ENCODE measurements around the gene JAK3. TPM values are rescaled to one million over a fixed set of nuclear protein-coding genes. Genes with fewer than 3 reads are reported as not detected.
A peak's percentile ranks its signal among the peaks of the same experiment; 100 is the strongest.

Gene JAK3
- polyA plus RNA-seq, 2 donors = 1.5 to 2.5 TPM

- no peak overlapping the region for H3K4me3 ChIP-seq (ENCODE audit: low read depth in 1 of 2, low read length in 2 of 2)
- no peaks in the 10 kb centered on the region for H3K9me3 ChIP-seq (ENCODE audit: control insufficient read depth in 2 of 2, insufficient read depth in 1 of 2, low read depth in 1 of 2, low read length in 1 of 2)
- H3K36me3 ChIP-seq (ENCODE audit: control insufficient read depth in 2 of 2, insufficient read depth in 2 of 2, low read length in 1 of 2) = no peaks in the 10 kb centered on the region
- H3K27ac ChIP-seq (ENCODE audit: low read depth in 2 of 2, low read length in 1 of 2) = no peak overlapping the region
- H3K27me3 ChIP-seq (ENCODE audit: control insufficient read depth in 1 of 2, insufficient read depth in 2 of 2, low read length in 2 of 2) = peaks cover 0 to 3% of the 10 kb centered on the region in 2 donors
- peaks cover 6 to 8% of the 10 kb centered on the region in 2 donors for H3K4me1 ChIP-seq (ENCODE audit: control insufficient read depth in 2 of 2, insufficient read depth in 2 of 2, low read length in 1 of 2)
- 78 to 89% methylated on average over 16 of the region's 16 CpGs for WGBS, 2 donors
Measured at GRCh38 chr19:17877696-17878095, 29.9 kb upstream of the JAK3 start.

GRCh38 chr19:17874758-17875135 lies 27.0 kb upstream of the JAK3 start:
- no peaks in the 10 kb centered on the region for H3K9me3 ChIP-seq (ENCODE audit: control insufficient read depth in 2 of 2, insufficient read depth in 1 of 2, low read depth in 1 of 2, low read length in 1 of 2)
- peaks cover 9 to 12% of the 10 kb centered on the region in 2 donors for H3K4me1 ChIP-seq (ENCODE audit: control insufficient read depth in 2 of 2, insufficient read depth in 2 of 2, low read length in 1 of 2)
- no peak overlapping the region for H3K4me3 ChIP-seq (ENCODE audit: low read depth in 1 of 2, low read length in 2 of 2)
- WGBS, 2 donors = 80 to 82% methylated on average over 9 of the region's 9 CpGs
- H3K27me3 ChIP-seq (ENCODE audit: control insufficient read depth in 1 of 2, insufficient read depth in 2 of 2, low read length in 2 of 2) = peaks cover 4 to 14% of the 10 kb centered on the region in 2 donors
- H3K27ac ChIP-seq (ENCODE audit: low read depth in 2 of 2, low read length in 1 of 2) = no peak overlapping the region
- no peaks in the 10 kb centered on the region for H3K36me3 ChIP-seq (ENCODE audit: control insufficient read depth in 2 of 2, insufficient read depth in 2 of 2, low read length in 1 of 2)

GRCh38 chr19:17873786-17874757 lies 26.3 kb upstream of the JAK3 start:
- Histone ChIP-seq H3K4me1 (ENCODE audit: control insufficient read depth in 2 of 2, insufficient read depth in 2 of 2, low read length in 1 of 2) (peaks cover 9 to 12% of the 10 kb centered on the region in 2 donors), H3K36me3 (ENCODE audit: control insufficient read depth in 2 of 2, insufficient read depth in 2 of 2, low read length in 1 of 2) (no peaks in the 10 kb centered on the region), H3K27ac (ENCODE audit: low read depth in 2 of 2, low read length in 1 of 2) (no peak overlapping the region), H3K27me3 (ENCODE audit: control insufficient read depth in 1 of 2, insufficient read depth in 2 of 2, low read length in 2 of 2) (peaks cover 4 to 14% of the 10 kb centered on the region in 2 donors), H3K9me3 (ENCODE audit: control insufficient read depth in 2 of 2, insufficient read depth in 1 of 2, low read depth in 1 of 2, low read length in 1 of 2) (no peaks in the 10 kb centered on the region), H3K4me3 (ENCODE audit: low read depth in 1 of 2, low read length in 2 of 2) (peak overlapping the region in 1 of 2 donors; percentile 25)
- WGBS, 2 donors = 8 to 9% methylated on average over 56 to 63 of the region's 63 CpGs

- 5 to 7% methylated on average over 49 to 61 of the region's 61 CpGs for WGBS, 2 donors
- Histone ChIP-seq H3K27ac (ENCODE audit: low read depth in 2 of 2, low read length in 1 of 2) (no peak overlapping the region), H3K27me3 (ENCODE audit: control insufficient read depth in 1 of 2, insufficient read depth in 2 of 2, low read length in 2 of 2) (peaks cover 4 to 14% of the 10 kb centered on the region in 2 donors), H3K4me3 (ENCODE audit: low read depth in 1 of 2, low read length in 2 of 2) (peak overlapping the region; percentile 5 to 10), H3K9me3 (ENCODE audit: control insufficient read depth in 2 of 2, insufficient read depth in 1 of 2, low read depth in 1 of 2, low read length in 1 of 2) (no peaks in the 10 kb centered on the region), H3K4me1 (ENCODE audit: control insufficient read depth in 2 of 2, insufficient read depth in 2 of 2, low read length in 1 of 2) (peaks cover 9 to 12% of the 10 kb centered on the region in 2 donors), H3K36me3 (ENCODE audit: control insufficient read depth in 2 of 2, insufficient read depth in 2 of 2, low read length in 1 of 2) (no peaks in the 10 kb centered on the region)
Measured at GRCh38 chr19:17872251-17873001, 24.6 kb upstream of the JAK3 start.

DNA sequence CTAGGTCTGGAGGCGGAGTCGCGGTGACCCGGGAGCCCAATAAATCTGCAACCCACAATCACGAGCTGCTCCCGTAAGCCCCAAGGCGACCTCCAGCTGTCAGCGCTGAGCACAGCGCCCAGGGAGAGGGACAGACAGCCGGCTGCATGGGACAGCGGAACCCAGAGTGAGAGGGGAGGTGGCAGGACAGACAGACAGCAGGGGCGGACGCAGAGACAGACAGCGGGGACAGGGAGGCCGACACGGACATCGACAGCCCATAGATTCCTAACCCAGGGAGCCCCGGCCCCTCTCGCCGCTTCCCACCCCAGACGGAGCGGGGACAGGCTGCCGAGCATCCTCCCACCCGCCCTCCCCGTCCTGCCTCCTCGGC lies 24.1 kb upstream of the JAK3 start, which contains the start of gene SLC5A5:
SLC5A5 (plus strand) TSS at position 68 of the 373 bp plus-strand sequence. CDS start 375 bp downstream, outside the sequence.
- WGBS, 2 donors = 3 to 6% methylated on average over 23 to 26 of the region's 26 CpGs
- Histone ChIP-seq H3K27me3 (ENCODE audit: control insufficient read depth in 1 of 2, insufficient read depth in 2 of 2, low read length in 2 of 2) (peaks cover 4 to 14% of the 10 kb centered on the region in 2 donors), H3K4me3 (ENCODE audit: low read depth in 1 of 2, low read length in 2 of 2) (peak within 1 kb of the TSS; percentile 5 to 10)

DNA sequence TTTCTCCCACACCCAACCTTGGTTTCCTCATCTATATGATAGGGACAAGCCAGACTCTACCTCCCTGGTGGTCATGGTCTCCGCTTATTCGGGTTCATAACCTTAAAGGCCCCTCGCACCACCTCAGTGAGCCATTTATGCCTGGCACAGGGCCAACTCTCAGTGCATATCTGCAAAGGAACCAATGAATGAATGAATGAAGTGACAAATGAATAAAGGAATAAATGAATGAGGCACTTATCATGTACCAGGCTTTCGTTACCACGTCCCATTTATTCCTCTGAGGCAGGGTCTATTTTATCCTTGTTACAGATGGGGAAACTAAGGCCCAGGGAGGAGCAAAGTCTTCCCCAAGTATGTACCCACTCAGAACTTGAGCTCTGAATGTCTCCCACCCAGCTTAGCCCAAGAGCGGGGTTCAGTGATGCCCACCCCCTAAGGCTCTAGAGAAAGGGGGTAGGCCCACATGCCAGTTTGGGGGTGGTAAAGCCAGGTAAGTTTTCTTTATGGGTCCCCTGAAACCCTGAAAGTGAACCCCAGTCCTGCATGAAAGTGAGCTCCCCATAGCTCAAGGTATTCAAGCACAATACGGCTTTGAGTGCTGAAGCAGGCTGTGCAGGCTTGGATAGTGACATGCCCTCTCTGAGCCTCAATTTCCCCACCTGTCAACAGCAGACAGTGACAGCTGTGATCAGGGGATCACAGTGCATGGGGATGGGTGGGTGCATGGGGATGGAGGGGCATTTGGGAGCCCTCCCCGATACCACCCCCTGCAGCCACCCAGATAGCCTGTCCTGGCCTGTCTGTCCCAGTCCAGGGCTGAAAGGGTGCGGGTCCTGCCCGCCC lies 23.5 kb upstream of the JAK3 start:
- Histone ChIP-seq H3K4me1 (ENCODE audit: control insufficient read depth in 2 of 2, insufficient read depth in 2 of 2, low read length in 1 of 2) (peaks cover 9 to 12% of the 10 kb centered on the region in 2 donors), H3K4me3 (ENCODE audit: low read depth in 1 of 2, low read length in 2 of 2) (no peak overlapping the region), H3K9me3 (ENCODE audit: control insufficient read depth in 2 of 2, insufficient read depth in 1 of 2, low read depth in 1 of 2, low read length in 1 of 2) (no peaks in the 10 kb centered on the region), H3K27ac (ENCODE audit: low read depth in 2 of 2, low read length in 1 of 2) (no peak overlapping the region), H3K36me3 (ENCODE audit: control insufficient read depth in 2 of 2, insufficient read depth in 2 of 2, low read length in 1 of 2) (no peaks in the 10 kb centered on the region), H3K27me3 (ENCODE audit: control insufficient read depth in 1 of 2, insufficient read depth in 2 of 2, low read length in 2 of 2) (peaks cover 4 to 14% of the 10 kb centered on the region in 2 donors)
- WGBS, 2 donors = 62 to 64% methylated on average over 10 of the region's 10 CpGs

More for the DNA sequence above, 24.1 kb upstream of the JAK3 start, which contains the start of gene SLC5A5:
- Histone ChIP-seq H3K9me3 (ENCODE audit: control insufficient read depth in 2 of 2, insufficient read depth in 1 of 2, low read depth in 1 of 2, low read length in 1 of 2) (no peaks in the 10 kb centered on the region), H3K27ac (ENCODE audit: low read depth in 2 of 2, low read length in 1 of 2) (no peak within 1 kb of the TSS), H3K36me3 (ENCODE audit: control insufficient read depth in 2 of 2, insufficient read depth in 2 of 2, low read length in 1 of 2) (no peaks in the 10 kb centered on the region), H3K4me1 (ENCODE audit: control insufficient read depth in 2 of 2, insufficient read depth in 2 of 2, low read length in 1 of 2) (peaks cover 9 to 12% of the 10 kb centered on the region in 2 donors)

GRCh38 chr19:17869114-17869608 lies 21.4 kb upstream of the JAK3 start:
- H3K4me1 ChIP-seq (ENCODE audit: control insufficient read depth in 2 of 2, insufficient read depth in 2 of 2, low read length in 1 of 2) = peaks cover 12 to 21% of the 10 kb centered on the region in 2 donors
- H3K27ac ChIP-seq (ENCODE audit: low read depth in 2 of 2, low read length in 1 of 2) = no peak overlapping the region
- peaks cover under 1 to 3% of the 10 kb centered on the region in 2 donors for H3K36me3 ChIP-seq (ENCODE audit: control insufficient read depth in 2 of 2, insufficient read depth in 2 of 2, low read length in 1 of 2)
- 40 to 46% methylated on average over 11 of the region's 11 CpGs for WGBS, 2 donors
- no peak overlapping the region for H3K4me3 ChIP-seq (ENCODE audit: low read depth in 1 of 2, low read length in 2 of 2)
- H3K27me3 ChIP-seq (ENCODE audit: control insufficient read depth in 1 of 2, insufficient read depth in 2 of 2, low read length in 2 of 2) = peaks cover 4 to 14% of the 10 kb centered on the region in 2 donors
- no peaks in the 10 kb centered on the region for H3K9me3 ChIP-seq (ENCODE audit: control insufficient read depth in 2 of 2, insufficient read depth in 1 of 2, low read depth in 1 of 2, low read length in 1 of 2)

DNA sequence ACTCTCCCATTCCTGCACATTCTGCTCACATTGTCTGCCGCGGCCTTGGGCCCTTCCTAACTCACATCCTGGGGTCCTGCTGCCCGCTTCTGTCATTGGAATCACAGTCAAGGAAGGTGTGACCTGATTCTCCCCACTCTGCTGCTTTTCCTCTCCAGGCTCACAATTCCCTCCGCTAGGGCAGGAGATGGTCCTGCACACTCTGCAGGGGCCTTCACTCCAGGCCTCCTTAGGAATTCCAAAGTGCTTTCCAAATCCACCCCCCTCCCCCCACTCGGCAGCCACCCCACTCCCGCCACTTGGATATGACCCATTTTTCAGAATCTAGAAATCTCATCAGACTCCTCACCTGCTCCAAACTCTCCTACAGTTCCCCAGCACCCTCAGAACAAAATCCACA lies 20.9 kb upstream of the JAK3 start:
- peaks cover 8 to 20% of the 10 kb centered on the region in 2 donors for H3K4me1 ChIP-seq (ENCODE audit: control insufficient read depth in 2 of 2, insufficient read depth in 2 of 2, low read length in 1 of 2)
- no peak overlapping the region for H3K4me3 ChIP-seq (ENCODE audit: low read depth in 1 of 2, low read length in 2 of 2)
- no peak overlapping the region for H3K27ac ChIP-seq (ENCODE audit: low read depth in 2 of 2, low read length in 1 of 2)
- peaks cover 5 to 7% of the 10 kb centered on the region in 2 donors for H3K36me3 ChIP-seq (ENCODE audit: control insufficient read depth in 2 of 2, insufficient read depth in 2 of 2, low read length in 1 of 2)
- no peaks in the 10 kb centered on the region for H3K9me3 ChIP-seq (ENCODE audit: control insufficient read depth in 2 of 2, insufficient read depth in 1 of 2, low read depth in 1 of 2, low read length in 1 of 2)
- H3K27me3 ChIP-seq (ENCODE audit: control insufficient read depth in 1 of 2, insufficient read depth in 2 of 2, low read length in 2 of 2) = peaks cover 4 to 14% of the 10 kb centered on the region in 2 donors
- WGBS, 2 donors = 57 to 62% methylated on average over 6 of the region's 6 CpGs
